Measurements from ENCODE around the gene SPAG16.

GRCh38 chr2:213288913-213289700 lies 4.8 kb downstream of the SPAG16 start:
- no peak for TF ChIP-seq CTCF (IDR thresholded peaks at IDR 0.05)
- no peak for TF ChIP-seq POLR2A (IDR thresholded peaks at IDR 0.05)

All from testis (tissue), 2 donors.